Measurements from ENCODE around the gene ITIH5.

Gene ITIH5

GRCh38 chr10:7610026-7610425 is 56.7 kb downstream of the ITIH5 start:
- no peak for TF ChIP-seq MAX (IDR thresholded peaks at IDR 0.05; ENCODE audit: low read depth, low read length)
- no peak for TF ChIP-seq POLR2A (IDR thresholded peaks at IDR 0.05; ENCODE audit: extremely low read depth, insufficient read length)
- TF ChIP-seq MYC (IDR thresholded peaks at IDR 0.05; ENCODE audit: low read depth, low read length), result no peak
- TF ChIP-seq CTCF (IDR thresholded peaks at IDR 0.05; ENCODE audit: low read depth, low read length), result no peak
- no peak overlapping the region for H3K4me3 ChIP-seq (ENCODE audit: low read depth, low read length)
- no peak for DNase-seq (ENCODE audit: low read depth)

- DNase-seq (ENCODE audit: low read depth), result no peak
- no peak overlapping the region for H3K4me3 ChIP-seq (ENCODE audit: low read depth, low read length)
- TF ChIP-seq MYC (IDR thresholded peaks at IDR 0.05; ENCODE audit: low read depth, low read length), result no peak
Observed at GRCh38 chr10:7609556-7609955, 57.2 kb downstream of the ITIH5 start.

GRCh38 chr10:7608001-7608400 is 58.8 kb downstream of the ITIH5 start:
- no peak overlapping the region for H3K4me3 ChIP-seq (ENCODE audit: low read depth, low read length)
- no peak for DNase-seq (ENCODE audit: low read depth)
- TF ChIP-seq CTCF (IDR thresholded peaks at IDR 0.05; ENCODE audit: low read depth, low read length), result no peak
- TF ChIP-seq MYC (IDR thresholded peaks at IDR 0.05; ENCODE audit: low read depth, low read length), result no peak
- no peak for TF ChIP-seq MAX (IDR thresholded peaks at IDR 0.05; ENCODE audit: low read depth, low read length)
- TF ChIP-seq POLR2A (IDR thresholded peaks at IDR 0.05; ENCODE audit: extremely low read depth, insufficient read length), result no peak

GRCh38 chr10:7606951-7607404 is 59.8 kb downstream of the ITIH5 start:
- H3K4me3 ChIP-seq (ENCODE audit: low read depth, low read length), result no peak overlapping the region
- TF ChIP-seq MAX (IDR thresholded peaks at IDR 0.05; ENCODE audit: low read depth, low read length) (no peak), POLR2A (IDR thresholded peaks at IDR 0.05; ENCODE audit: extremely low read depth, insufficient read length) (no peak)
- DNase-seq (ENCODE audit: low read depth), result no peak

GRCh38 chr10:7605565-7606295 is 61.0 kb downstream of the ITIH5 start:
- H3K4me3 ChIP-seq (ENCODE audit: low read depth, low read length), result no peak overlapping the region
- no peak for DNase-seq (ENCODE audit: low read depth)
- TF ChIP-seq MAX (IDR thresholded peaks at IDR 0.05; ENCODE audit: low read depth, low read length), result no peak
- no peak for TF ChIP-seq POLR2A (IDR thresholded peaks at IDR 0.05; ENCODE audit: extremely low read depth, insufficient read length)
- TF ChIP-seq MYC (IDR thresholded peaks at IDR 0.05; ENCODE audit: low read depth, low read length), result no peak
- TF ChIP-seq CTCF (IDR thresholded peaks at IDR 0.05; ENCODE audit: low read depth, low read length), result no peak

- TF ChIP-seq MAX (IDR thresholded peaks at IDR 0.05; ENCODE audit: low read depth, low read length) (no peak), CTCF (IDR thresholded peaks at IDR 0.05; ENCODE audit: low read depth, low read length) (no peak), MYC (IDR thresholded peaks at IDR 0.05; ENCODE audit: low read depth, low read length) (no peak), POLR2A (IDR thresholded peaks at IDR 0.05; ENCODE audit: extremely low read depth, insufficient read length) (no peak)
- no peak for DNase-seq (ENCODE audit: low read depth)
- H3K4me3 ChIP-seq (ENCODE audit: low read depth, low read length), result no peak overlapping the region
Observed at GRCh38 chr10:7601023-7601656, 65.6 kb downstream of the ITIH5 start.

Data from NB4 (cell line).